22Rv1 (cell line): ENCODE data around the gene CDC42EP5.
"Not testable (repeated sequence)": the region's sequence is repeated elsewhere in the genome, so short reads cannot be mapped to it uniquely, and the experiment has no call there.

Source experiments
- H3K27ac ChIP-seq: fragments of 450-650 bp; 2 replicates; pipeline ENCODE4 v1.5.1; 2017
- ZFX ChIP-seq: fragments of 450-650 bp; IDR thresholded peaks from 2 replicates; pipeline ENCODE4 v1.6.1; 2017; ENCODE audit warnings: antibody characterized with exemption, borderline replicate concordance
- TF ChIP-seq, protein P1 (sequence below): fragments of 450-650 bp; IDR thresholded peaks from 2 replicates; pipeline ENCODE4 v1.5.1; 2017; ENCODE audit warnings: mild to moderate bottlenecking

Gene CDC42EP5

DNA sequence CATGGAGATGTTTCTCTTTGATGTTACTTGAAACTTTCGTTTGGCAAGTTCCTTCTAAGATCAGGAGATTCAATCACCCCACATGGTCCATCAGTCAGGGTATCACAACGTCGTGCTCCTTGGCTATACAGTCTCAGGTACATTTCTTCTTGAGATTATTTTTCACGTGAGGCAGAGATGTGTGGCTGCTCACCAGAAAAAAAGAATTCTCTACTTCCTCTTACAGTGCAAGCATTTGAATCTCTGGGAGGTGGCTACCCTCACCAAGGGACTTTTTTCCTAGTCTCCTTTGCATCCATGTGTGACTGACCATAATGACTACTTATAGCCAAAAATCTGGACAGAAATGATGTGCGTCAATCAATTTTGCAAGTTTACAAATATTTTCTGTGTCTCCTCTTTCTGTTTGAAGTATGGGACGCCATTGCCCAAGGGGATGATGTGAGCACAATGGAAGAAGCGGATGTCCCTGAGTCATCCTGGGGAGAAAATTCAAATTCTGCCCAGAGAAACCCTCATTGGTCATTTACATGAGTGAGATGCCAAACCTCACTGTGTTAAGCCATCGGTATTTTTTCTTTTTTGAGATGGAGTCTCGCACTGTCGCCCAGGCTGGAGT, 21.0 kb upstream of the CDC42EP5 start:
- TF ChIP-seq ZFX: no peak
- TF ChIP-seq, protein P1, sequence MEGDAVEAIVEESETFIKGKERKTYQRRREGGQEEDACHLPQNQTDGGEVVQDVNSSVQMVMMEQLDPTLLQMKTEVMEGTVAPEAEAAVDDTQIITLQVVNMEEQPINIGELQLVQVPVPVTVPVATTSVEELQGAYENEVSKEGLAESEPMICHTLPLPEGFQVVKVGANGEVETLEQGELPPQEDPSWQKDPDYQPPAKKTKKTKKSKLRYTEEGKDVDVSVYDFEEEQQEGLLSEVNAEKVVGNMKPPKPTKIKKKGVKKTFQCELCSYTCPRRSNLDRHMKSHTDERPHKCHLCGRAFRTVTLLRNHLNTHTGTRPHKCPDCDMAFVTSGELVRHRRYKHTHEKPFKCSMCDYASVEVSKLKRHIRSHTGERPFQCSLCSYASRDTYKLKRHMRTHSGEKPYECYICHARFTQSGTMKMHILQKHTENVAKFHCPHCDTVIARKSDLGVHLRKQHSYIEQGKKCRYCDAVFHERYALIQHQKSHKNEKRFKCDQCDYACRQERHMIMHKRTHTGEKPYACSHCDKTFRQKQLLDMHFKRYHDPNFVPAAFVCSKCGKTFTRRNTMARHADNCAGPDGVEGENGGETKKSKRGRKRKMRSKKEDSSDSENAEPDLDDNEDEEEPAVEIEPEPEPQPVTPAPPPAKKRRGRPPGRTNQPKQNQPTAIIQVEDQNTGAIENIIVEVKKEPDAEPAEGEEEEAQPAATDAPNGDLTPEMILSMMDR: no peak
- H3K27ac ChIP-seq: no peak overlapping the region

DNA sequence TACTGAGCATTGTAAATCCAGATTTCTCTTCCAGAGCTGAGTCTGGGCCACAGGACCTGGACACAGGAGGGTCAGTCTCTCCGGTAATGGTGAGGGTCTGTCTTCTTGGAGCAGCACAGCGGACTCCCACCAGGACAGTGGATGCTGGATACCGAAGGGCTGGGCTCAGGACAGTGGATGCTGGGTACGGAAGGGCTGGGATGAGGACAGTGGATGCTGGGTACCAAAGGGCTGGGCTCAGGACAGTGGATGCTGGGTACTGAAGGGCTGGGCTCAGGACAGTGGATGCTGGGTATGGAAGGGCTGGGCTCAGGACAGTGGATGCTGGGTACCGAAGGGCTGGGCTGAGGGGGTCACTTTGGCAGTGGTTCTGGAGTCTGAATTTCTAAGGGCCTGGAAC, 20.0 kb upstream of the CDC42EP5 start:
- H3K27ac ChIP-seq: not testable (repeated sequence)

DNA sequence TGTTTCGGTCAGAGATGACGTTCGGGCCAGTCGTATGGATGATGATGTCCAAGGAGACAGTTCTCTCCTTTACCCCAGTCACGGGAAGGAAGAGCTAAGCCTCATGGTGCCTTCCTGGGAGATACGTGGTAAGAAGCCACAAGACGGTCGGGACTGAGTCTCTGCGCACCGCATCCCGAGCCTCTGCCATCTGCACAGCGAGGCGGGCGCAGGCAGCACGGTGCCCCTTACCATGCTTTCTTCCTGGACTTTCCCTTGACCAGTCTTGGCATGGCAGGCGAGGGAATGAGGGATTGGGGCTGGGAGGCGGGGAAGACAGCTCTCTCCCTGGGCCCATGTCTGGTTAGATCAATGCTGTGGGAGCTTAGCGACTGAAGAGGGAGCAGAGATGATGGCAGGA, 19.5 kb upstream of the CDC42EP5 start:
- TF ChIP-seq ZFX: no peak
- TF ChIP-seq, protein P1: no peak
- H3K27ac ChIP-seq: no peak overlapping the region

DNA sequence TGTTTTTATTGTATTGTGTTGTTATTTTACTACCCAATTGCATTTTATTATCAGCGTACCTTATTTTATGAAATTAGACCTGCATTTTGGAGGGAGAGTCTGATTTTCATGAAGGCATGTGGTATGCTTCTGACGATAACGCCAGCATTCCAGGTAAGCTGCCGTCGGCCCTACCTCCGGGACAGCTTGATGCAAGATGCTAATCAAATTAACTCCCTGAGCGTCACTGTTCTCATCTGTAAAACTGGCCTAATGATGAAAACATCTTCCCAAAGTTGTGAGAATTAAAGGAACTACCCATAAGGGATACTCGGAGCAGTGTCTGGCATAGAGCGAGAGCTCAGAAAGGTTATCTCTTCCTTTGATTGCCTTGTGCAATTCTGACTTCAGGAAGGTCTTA, 16.7 kb upstream of the CDC42EP5 start:
- H3K27ac ChIP-seq: no peak overlapping the region
- TF ChIP-seq, protein P1: no peak
- no peak for TF ChIP-seq ZFX

DNA sequence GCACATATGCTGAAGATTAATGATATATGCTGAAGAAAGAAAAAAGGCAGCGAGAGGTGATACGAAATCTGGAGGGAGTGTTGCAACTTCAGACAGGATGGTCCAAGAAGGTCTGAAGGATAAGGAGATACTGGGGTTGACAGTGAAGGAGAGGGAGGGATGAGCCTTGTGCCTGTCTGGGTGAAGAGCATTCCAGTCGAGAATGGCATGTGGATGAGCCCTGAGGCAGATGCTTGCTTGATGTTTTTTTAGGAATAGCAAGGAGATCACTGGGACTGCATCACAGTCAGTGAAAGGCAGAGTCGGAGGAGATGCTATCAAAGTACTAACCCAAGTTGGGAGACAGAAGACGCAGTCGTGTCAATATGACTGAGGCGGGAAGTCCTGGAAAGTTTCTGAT, 16.2 kb upstream of the CDC42EP5 start:
- no peak for TF ChIP-seq ZFX
- TF ChIP-seq, protein P1: no peak
- H3K27ac ChIP-seq: no peak overlapping the region

DNA sequence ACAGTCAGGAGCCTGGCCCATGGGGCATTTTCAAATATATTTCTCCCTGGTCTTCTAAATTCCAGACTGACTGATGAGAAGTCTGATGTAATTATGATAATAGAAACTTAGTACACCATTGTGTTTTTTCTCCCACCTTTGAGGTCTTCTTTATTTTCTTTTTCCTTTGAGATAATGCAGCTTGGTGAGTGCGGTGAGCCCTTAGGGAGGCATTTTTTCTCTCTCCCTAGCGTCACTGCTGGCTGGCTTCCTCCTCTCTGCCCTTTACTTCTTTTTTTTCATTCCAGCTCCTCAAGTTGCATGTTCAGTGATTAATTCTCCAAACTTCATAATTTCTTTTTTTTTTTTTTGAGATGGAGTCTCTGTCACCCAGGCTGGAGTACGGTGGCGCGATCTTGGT, 12.8 kb upstream of the CDC42EP5 start:
- TF ChIP-seq ZFX: no peak
- TF ChIP-seq, protein P1: no peak
- H3K27ac ChIP-seq: no peak overlapping the region

DNA sequence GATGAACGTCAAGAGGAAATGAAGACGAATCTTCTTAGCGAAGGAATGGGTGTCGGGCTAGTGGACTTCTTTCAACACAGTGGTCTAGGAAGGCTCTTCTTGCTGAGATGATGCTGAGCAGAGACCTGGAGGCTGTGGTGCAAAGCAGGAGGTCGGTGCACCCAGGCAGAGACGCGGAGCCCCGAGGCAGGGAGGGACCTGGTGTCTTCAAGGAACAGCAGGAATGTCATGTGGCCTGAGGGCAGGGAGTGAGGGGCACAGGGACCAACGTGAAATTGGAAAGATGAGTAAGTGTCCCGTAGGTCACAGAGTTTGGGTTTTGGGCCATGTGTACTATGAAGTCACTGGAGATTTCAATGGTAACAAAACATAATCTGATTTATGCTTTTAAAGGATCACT, 11.4 kb upstream of the CDC42EP5 start:
- TF ChIP-seq, protein P1: no peak
- no peak for TF ChIP-seq ZFX
- H3K27ac ChIP-seq: no peak overlapping the region

DNA sequence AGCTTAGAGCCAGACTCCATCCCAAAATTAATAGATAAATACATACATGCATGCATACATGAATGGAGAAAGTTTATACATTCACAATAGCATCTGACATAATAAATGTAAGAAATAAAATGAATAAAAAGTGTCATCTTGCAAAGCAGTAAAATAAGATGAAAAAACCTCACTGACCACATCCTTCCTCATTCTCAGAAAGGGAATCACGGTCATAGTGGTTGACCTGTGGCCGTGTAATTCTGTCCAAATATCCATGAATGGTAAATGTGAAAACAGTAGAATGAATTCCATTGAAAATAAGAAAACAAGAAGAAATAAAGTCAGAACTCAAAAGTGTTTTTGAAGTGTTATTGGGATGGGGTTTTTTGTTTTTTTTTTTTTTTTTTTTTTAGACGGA, 9.8 kb upstream of the CDC42EP5 start:
- TF ChIP-seq, protein P1: no peak
- no peak for TF ChIP-seq ZFX
- no peak overlapping the region for H3K27ac ChIP-seq
